Fibroblast of skin of right quadriceps (primary cell): ENCODE measurements around the gene NINJ1.
A peak's percentile ranks its signal among the peaks of the same experiment; 100 is the strongest.

Experiments used
- DNase-seq: peaks from one replicate; pipeline ENCODE4 v3.0.0-alpha.2; 2013

Gene NINJ1

DNA sequence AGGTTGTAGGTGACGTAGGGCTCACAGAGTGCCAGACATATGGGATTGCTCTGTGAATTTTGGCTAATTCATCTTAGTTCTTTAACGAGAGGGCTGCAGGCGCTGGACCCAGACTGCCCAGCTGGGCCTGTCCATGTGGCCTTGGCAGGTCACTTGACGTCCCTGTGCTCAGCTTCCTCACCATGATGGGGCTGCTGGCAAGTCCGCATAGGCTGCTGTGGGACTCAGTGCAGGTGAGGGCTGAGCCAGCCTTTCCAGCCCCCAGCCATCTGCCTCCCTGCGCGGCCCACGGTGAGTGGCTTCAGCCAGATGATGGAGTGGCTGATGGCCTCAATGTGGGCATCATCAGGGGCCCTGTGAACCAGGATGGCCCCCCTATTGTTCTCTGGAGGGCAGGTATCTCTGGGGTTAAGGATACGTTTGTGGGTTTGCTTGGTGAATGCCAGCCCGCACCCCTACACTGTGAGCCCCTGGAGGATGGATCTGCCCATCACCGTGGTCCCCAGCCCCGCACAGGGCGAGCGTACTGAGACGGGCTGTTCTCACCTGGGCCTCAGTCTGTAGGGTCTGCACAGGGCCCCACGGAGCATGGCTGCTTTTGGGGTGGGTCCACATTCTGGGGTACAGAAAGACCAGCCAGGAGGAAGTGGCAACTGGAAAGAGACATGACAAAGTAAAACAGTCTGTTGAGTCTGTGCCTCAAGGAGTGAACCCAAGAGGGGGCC is 34.3 kb downstream of the NINJ1 start:
- DNase-seq = no peak

DNA sequence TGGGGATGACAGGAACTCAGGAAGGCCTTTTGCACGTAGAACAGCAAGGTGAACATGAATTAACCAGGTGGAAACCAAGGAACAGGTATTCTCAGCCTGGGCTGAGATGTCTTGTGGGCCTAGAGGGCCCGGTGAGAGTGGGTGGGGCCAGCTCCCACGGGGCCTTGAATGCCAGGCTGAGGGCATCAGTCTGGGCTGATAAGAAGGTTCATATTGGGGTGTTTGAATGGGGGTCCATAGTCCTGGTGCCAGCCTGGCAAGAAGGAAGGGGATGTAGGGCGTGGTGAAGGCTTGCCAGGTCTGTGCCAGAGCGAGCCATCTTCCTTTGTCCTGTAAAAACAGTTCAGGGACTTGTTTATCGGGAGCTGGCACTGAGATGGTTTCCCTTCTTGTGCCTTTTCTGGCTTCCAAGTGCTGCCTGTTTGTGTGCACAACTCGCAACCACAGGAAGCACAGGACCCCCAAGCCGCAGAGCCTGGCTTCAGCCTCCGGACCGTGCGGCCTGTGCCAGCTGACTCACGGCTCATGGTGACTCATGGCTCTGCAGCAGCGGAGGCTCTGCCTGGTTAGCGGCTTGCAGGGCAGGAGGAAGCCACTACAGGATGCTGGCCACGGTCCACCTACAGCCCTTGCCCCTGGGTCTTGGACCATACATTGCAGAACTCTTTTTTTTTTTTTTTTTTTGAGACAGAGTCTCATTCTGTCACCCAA is 35.7 kb downstream of the NINJ1 start:
- DNase-seq = peak; percentile 93

DNA sequence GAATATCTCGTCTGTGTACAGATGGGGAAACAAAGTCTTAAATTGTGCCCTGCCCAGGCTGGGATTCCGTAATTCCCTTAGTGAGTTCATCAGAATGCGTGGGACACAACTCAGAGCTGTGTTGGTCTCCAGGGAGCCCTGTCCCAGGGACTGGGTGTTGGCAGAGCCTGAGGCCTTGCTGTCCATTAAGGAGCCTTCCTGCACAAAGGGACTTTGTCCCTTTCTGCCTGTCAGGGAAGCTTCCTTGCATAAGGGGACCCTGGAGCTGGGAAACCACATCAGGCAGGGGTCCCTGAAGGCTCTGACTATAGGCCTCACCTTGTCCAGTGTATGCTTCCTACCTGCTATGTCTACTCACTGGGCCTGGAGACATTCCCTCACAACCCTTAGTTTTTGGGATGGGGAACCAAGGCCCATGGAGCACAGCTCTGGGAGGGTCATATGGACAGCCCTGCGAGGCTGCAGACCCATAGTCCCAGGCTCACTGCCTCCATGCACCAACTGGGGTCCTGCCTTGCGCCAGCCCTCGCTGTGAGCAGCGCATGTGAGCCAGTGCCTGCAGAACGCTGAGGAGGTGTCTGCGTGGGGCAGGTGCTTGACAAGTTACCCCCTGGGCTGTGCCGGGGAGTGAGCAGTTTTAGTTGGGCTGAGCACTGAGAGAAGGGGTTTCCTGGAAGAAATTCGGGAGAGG is 36.4 kb downstream of the NINJ1 start:
- no peak for DNase-seq

DNA sequence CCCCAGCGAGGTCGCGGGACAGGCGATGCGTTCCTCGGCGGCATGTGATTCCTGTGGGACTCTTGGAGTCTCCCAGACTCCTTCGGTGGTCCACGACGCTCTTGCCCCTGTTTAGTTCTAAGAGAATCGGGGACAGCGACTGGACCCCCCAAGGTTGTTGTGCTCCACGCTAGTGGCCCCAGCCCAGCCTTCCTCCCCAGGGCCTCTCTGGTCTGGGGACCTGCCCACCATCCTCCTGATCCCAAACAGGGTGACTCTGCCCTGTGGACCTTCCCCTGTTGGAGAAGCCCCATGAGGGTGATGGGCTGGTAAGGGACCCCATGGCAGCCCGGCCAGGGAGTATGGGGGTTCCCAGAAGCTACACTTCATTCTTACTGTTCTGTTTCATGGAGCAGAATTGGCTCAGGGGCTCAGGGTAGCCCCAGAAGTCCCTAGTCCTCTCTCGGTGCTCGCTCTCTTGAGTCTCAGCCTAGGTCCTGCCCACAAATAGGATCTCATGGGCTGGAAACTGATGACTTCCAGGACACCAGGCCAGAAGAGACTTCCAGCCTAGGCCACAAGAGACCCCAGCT is 37.2 kb downstream of the NINJ1 start:
- DNase-seq = no peak

DNA sequence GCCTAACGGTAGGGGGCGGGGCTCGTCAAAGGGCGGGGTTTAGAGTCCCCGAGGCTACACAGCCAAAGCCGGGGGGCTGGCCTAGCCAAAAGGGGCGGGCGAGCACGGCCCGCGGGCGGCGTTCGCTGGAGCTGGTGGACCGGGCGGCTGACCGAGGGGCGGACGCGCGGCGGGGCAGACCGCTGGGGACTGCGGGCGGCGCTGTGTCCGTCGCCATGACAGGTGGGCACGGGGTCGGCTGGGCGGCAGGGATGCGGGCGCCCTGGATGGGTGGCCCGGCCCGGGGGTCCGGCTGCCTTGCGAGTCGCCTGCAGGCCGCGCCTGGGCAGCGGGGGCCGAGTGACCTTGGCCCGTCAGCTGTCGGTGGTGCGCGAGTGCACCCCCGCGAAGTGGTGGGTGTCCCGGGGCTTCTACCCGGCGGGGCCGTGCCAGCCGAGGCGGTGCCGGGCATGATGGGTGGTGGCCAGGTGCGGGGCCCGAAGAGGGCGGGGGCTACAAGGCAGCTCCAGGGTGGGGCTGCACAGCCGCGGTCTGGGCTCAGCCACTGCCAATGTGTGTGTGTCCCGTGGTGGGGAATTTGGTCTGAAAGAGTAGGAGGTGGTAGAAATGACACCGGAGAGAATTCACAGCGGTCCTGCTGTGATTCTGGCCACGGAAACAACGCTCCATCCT is 37.8 kb downstream of the NINJ1 start, which contains the start of gene CARD19:
CARD19 (plus strand) TSS at position 87 of the 672 bp plus-strand sequence; CDS start at position 216, 129 bp downstream.
- no peak for DNase-seq

DNA sequence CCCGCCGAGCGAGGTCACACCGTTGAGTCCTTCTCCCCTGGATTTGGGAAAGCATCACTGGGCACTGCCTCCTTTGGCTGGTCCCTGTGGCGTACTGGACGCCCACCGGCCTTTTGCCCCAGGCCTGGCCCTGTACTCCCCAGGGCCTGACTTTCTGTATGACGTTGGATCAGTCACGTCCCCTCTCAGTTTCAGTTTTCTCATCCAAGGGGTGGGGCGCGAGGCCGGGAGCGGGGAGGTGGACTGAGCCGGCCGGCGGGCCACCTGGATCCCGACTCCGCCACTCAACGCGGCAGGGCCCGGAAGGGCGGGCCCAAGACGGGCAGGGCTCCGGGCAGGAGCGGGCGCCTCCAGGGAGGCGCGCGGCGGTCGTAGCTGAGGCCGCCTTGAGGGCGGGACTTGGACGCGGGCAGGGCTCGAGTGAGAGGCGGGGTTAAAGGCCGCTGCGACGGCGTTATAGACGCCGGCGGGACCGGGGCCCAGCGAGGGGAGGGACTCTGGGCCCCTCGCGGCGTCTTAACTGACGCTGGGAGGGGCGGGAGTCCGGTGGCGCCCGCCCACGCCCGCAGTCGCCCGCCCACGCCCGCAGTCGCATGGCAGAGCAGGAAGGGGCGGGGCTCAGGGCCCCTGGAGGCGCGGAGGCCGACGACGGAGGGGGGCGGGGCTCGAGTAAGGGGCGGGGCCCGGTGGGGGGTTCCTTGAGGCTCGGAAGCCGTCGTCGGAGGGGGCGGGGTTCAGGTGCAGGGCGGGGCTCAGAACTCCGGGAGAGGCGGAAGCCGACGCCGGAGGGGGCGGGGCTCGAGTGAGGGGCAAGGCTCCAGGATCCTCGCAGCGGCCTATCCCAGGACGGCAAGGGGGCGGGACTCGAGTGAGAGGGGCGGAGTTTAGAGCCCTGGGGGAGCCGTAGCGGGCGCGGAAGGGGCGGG is 38.6 kb downstream of the NINJ1 start:
- peak; percentile 98 for DNase-seq

DNA sequence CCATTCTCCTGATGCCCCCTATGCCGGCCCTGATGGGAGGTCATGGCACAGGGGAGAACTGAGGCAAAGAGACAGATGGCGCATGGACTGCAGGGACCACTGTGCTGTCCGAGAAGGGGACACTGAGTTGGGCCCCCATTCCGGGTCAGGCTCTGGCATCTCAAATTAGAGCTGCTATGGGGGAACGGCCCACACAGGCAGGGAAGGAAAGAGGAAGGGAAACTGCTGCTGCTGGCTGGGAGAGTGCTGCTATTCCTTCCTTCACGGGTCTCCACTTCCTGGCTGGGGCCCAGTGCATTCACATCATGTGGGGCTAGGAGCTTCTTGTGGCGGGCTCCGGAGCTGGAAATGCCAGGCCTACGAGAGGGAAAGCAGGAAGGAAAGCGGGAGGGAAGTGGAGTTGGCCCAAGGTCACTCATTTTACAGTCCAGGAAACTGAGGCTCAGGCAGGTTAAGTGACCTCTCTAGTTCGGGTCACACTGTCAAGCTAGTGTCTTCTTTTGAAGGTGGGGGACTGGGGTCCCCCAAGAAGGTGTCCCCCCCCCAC is 39.3 kb downstream of the NINJ1 start:
- DNase-seq = no peak

DNA sequence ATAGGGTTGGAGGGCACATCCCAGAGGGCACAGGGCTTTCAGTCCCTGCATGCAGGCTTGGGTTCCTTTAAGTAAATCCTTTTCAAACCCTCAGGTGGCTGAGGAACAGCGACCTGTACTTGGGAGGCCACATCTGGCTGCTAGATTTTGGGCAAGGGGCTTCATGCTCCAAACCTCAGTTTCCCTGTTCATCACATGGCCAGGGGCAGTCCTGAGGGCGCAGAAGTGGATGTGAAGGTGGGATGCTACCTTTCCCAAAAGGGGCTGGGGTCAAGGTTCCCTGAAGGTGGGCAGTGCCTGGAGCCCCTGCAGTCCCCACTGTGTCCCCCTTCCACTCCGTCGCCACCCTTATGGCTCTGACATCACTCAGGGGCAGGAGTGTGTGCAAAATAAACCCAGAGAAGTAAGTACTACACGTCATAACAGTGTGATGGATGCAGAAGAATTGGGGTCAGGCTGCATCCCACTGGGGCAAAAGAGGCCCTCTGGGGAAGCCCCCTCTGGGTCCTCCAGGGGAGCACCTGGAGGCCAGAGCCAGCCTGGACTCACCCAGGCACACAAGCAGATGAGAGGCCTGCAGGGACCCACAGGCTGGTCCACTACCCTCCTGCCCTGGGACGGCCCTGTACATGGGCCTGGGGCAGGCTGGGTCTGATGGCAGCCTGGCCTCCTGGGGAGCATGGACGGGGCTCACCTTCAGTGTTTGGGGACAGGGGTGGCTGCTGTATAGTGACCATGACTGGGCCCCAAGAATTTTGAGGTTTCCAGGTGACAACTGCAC is 40.0 kb downstream of the NINJ1 start:
- no peak for DNase-seq

DNA sequence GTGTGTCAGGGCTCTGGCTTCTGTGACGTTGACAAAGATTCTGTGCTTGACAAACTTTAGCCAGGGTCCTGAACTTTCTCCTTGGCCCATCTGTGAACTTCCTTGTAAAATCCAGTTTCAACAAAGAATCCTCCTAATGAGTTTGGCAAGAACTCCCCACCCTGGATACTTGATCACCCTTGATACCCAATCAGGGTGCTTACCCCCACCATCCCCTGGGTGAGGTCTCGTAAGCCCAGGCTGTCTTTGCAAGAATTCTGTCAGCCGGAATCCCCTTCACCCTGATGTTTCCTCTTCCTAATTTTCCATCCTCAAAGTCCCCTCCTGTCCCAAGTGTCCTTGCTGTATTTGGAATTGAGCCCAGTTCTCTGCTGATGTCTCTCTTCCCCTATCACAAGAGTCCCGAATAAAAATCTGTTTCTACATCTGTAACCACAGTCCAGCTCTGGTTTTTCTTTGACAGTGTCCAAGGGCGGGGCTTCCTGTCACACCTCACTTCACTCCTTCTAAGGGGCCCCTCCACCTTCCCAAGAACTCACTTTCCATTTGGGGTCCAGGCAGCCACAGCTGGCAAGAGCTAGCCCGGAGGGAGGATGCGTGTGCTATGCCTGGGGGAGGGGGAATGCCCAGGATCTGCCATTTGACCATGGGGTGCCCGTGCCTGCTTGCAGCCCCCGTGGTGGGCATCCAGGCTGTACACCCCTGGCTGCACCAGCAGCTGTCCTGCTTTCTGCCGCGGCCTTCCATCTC is 40.7 kb downstream of the NINJ1 start:
- DNase-seq = no peak

DNA sequence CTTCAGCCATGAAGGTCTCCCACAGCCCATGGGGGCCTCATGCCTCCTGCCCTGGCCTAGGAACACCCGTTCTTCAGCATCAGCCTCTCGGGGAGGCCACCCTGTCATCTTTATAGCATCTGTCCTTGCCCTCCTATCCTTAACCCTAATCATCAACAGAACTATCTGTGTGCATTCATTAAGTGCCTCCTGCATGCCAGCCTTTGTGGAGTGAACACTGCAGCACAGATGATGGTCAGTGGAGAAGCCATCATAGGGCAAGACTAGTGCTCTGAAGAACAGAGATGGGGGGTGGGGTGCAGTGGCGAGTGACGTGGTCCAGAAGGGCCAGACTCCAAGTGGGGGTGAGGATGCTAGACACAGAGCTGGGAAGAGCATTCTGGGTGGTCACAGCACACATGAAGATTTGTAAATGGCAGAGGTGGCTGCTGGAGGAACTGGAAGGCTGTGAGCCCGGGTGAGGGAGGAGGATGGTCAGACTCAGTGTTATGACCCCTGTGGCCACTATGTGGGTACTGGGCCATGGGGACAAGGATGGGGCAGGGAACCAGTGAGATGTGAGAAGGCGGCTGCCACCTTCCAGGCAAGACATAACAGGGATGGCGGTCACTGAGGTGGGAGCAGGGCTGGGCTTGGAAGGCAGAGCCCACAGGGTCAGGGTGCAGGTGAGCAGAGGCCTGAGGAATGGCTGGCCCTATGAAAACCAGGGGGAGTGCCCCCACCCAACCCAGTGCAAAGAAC is 41.6 kb downstream of the NINJ1 start:
- DNase-seq = no peak

DNA sequence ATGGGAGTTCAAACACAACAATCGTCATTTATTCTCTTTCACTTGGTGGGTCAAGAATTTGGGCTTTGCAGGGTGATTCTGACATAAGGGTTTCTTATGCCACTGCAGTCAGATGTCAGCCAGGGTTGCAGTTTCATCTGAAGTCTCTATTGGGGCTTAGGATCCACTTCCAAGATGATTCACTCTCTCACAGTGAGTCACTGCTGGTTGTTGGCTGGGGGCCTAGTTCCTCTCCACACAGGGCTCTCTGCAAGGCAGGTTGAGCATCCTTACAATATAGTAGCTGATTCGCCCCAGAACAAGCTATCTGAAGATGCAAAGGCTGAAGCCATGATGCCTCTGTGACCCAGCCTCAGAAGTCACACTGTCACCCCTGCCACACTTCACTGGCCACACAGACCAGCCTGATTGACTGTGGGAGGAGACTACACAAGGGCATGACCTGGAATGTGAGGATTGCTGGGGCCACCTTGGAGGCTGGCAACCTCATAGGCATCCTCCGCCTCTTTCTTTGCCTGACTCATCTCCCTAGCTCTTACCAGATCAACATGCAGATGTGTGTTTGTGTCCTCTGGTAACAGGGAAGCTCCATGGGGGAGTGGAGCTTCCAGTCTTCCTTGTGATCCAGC is 42.5 kb downstream of the NINJ1 start:
- peak; percentile 80 for DNase-seq

DNA sequence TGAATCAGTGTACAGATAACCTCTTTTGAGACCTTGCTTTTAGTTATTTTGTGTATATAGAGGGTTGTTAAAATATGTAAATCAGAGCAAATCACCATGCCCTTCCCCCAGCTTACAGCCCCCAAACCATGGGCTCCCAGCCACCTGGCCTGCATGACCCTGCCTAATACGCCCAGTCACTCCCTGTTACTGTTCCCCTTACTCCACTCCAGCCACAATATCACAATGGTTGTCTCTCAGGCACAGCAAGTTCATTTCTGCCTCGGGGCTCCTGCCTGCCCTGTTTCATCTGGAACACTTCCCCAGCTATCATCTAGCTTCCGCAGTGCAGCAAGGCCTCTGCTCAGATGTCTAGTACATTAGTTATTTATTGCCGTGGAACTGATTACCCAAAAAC is 43.0 kb downstream of the NINJ1 start:
- no peak for DNase-seq

DNA sequence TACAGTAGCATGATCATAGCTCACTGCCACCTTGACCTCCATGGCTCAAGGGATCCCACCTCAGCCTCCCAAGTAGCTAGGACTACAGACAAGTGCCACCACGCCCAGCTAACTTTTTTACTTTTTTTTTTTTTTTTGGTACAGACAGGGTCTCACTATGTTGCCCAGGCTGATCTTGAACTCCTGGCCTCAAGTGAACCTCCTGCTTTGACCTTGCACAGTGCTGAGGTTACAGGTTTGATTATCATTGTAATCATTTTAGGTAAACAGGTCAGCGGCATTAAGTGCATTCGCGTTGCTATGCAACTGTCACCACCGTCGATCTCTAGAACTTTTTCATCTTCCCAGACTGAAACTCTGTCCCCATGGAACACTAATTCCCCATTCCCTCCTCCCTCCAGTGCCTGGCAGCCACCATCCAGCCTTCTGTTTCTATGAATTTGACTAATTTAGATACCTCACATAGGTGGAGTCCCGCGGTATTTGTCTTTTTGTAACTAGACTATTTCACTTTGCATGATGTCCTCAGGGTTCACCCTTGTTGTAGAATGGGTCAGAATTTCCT is 43.9 kb downstream of the NINJ1 start:
- DNase-seq = no peak

DNA sequence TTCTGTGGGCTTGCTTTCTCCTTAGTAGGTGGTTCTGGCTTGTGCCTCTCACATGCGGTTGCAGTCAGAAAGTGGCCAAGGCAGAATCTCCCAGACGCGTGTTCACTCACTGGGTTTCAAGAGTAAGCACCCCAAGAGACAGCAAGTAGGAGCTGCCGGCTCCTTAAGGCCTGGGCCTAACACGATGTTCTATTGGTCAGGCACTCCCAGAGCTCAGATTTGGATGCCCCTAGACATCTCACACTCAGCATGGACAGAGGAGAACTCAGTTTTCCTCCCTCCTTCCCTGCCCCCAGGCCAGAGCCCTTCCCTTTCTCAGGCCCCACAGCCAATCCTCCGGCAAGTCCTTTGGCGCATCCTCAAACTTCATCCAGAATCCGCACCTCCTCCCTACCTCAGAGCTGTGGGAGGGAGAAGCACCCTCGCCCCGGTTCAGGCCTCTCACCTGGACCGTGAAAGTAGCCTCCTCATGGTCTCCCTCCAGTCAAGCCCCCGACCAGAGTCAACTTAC is 44.5 kb downstream of the NINJ1 start:
- no peak for DNase-seq

DNA sequence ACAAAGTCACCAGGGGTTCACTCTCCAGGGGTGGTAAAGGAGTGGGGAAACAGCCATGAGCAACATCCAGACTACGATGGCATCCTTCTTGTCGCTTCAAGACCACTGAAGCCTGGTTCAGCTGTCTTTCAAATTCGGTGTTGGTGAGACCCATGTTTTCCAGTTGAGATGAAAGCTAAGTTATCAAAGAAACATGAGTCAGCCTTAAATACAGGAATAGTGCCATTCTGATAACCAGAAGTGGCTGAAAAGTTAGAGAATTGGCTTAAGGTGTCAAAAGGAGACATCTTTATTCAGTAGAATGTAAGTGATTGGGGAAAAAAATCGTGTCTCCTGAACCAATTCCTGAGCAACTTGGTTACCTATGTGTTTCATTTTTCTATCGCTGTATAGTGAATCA is 45.0 kb downstream of the NINJ1 start:
- no peak for DNase-seq

DNA sequence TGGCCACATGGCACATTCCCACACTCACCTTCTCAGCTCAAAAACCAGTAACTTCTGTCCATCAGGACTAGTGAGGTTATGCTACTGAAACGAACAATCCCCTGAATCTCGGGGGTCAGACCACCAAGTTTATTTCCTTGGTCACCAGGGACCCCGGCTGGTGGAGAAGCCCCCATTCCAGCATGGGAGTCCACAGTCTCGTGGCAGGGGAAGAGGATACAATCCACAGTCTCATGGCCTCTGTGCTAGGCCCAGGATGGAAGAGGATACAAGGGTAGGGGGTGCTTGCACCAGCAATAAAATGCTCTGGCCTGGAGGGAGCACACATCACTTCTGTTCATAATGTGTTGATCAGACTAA is 45.4 kb downstream of the NINJ1 start:
- DNase-seq = no peak

DNA sequence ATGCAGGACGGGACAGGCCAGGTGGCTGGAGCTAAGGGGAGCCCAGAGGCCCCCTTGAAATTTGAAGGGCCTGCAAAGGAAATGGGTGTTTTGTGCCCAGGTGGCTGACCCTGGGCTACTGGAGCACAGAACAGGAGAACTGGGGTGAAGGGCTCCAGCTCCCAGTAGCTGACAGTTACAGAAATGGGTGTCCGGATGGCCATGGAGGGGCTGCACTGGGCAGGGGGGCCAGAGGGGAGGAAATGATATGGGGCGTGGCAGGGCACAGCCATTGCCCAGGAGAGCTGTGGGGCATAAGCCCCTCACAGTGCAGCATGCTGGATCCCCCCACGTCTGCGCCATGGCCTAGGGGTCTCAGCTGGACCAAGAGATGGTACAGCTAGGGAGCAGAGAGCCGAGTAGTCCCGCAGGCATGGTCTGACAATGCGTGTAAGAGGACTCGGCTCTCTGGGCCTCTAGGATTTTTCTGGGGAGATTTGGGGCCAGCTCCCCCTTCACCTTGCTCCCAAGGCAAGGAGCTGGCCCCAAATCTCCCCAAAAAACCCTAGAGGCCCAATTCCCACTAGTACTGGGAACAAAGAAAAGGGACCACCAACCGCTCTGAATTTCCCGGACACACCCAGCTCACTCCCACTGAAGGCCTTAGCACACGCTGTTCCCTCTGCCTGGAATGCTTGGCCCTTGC is 45.9 kb downstream of the NINJ1 start:
- no peak for DNase-seq
